ENCODE data around the gene PBX3. TPM values are rescaled to one million over a fixed set of nuclear protein-coding genes. Genes with fewer than 3 reads are reported as not detected.
A peak's percentile ranks its signal among the peaks of the same experiment; 100 is the strongest.

PBX3 gene
- total RNA-seq, 1 donor from 2014 or later: 74.2 TPM

GRCh38 chr9:125831616-125832015, 84.4 kb downstream of the PBX3 start:
- Mint-ChIP-seq H3K27ac (no peak overlapping the region), H3K36me3 (peaks cover 5% of the 10 kb centered on the region), H3K9me3 (no peaks in the 10 kb centered on the region), H3K4me1 (peaks cover 20% of the 10 kb centered on the region), H3K4me3 (no peak overlapping the region), H3K27me3 (ENCODE audit: low read depth) (no peaks in the 10 kb centered on the region)
- TF ChIP-seq CTCF (IDR thresholded peaks at IDR 0.05; ENCODE audit: unreplicated experiment): no peak
- DNase-seq (ENCODE audit: low spot score in 2 of 2, unreplicated experiment in 2 of 2): no peak

GRCh38 chr9:125835655-125836054, 88.5 kb downstream of the PBX3 start:
- TF ChIP-seq CTCF (IDR thresholded peaks at IDR 0.05; ENCODE audit: unreplicated experiment): no peak
- H3K4me1 Mint-ChIP-seq: peaks cover 30% of the 10 kb centered on the region
- peaks cover 5% of the 10 kb centered on the region for H3K36me3 Mint-ChIP-seq
- no peak for DNase-seq (ENCODE audit: low spot score in 2 of 2, unreplicated experiment in 2 of 2)
- no peak overlapping the region for H3K4me3 Mint-ChIP-seq
- H3K9me3 Mint-ChIP-seq: no peaks in the 10 kb centered on the region
- H3K27me3 Mint-ChIP-seq (ENCODE audit: low read depth): no peaks in the 10 kb centered on the region
- no peak overlapping the region for H3K27ac Mint-ChIP-seq

GRCh38 chr9:125839317-125839716, 92.1 kb downstream of the PBX3 start:
- peaks cover 3% of the 10 kb centered on the region for H3K36me3 Mint-ChIP-seq
- peaks cover 47% of the 10 kb centered on the region for H3K4me1 Mint-ChIP-seq
- DNase-seq (ENCODE audit: low spot score in 2 of 2, unreplicated experiment in 2 of 2): no peak
- no peak overlapping the region for H3K4me3 Mint-ChIP-seq
- H3K27ac Mint-ChIP-seq: peak overlapping the region; percentile 77
- TF ChIP-seq CTCF (IDR thresholded peaks at IDR 0.05; ENCODE audit: unreplicated experiment): no peak
- H3K27me3 Mint-ChIP-seq (ENCODE audit: low read depth): no peaks in the 10 kb centered on the region
- no peaks in the 10 kb centered on the region for H3K9me3 Mint-ChIP-seq

GRCh38 chr9:125841444-125841843, 94.3 kb downstream of the PBX3 start:
- no peak for DNase-seq (ENCODE audit: low spot score in 2 of 2, unreplicated experiment in 2 of 2)
- H3K27ac Mint-ChIP-seq: peak overlapping the region; percentile 56
- TF ChIP-seq CTCF (IDR thresholded peaks at IDR 0.05; ENCODE audit: unreplicated experiment): no peak
- peaks cover 55% of the 10 kb centered on the region for H3K4me1 Mint-ChIP-seq
- H3K36me3 Mint-ChIP-seq: peaks cover 2% of the 10 kb centered on the region
- H3K27me3 Mint-ChIP-seq (ENCODE audit: low read depth): no peaks in the 10 kb centered on the region
- no peak overlapping the region for H3K4me3 Mint-ChIP-seq
- no peaks in the 10 kb centered on the region for H3K9me3 Mint-ChIP-seq

- DNase-seq (ENCODE audit: low spot score in 2 of 2, unreplicated experiment in 2 of 2): no peak
- H3K4me3 Mint-ChIP-seq: no peak overlapping the region
- H3K9me3 Mint-ChIP-seq: no peaks in the 10 kb centered on the region
- H3K27ac Mint-ChIP-seq: peak overlapping the region; percentile 57
- H3K27me3 Mint-ChIP-seq (ENCODE audit: low read depth): no peaks in the 10 kb centered on the region
- H3K36me3 Mint-ChIP-seq: peaks cover 7% of the 10 kb centered on the region
- no peak for TF ChIP-seq CTCF (IDR thresholded peaks at IDR 0.05; ENCODE audit: unreplicated experiment)
- H3K4me1 Mint-ChIP-seq: peaks cover 50% of the 10 kb centered on the region
Observed at GRCh38 chr9:125842242-125842641, 95.1 kb downstream of the PBX3 start.

- Mint-ChIP-seq H3K4me1 (peaks cover 49% of the 10 kb centered on the region), H3K36me3 (peaks cover 7% of the 10 kb centered on the region), H3K27me3 (ENCODE audit: low read depth) (no peaks in the 10 kb centered on the region), H3K9me3 (peaks cover 9% of the 10 kb centered on the region), H3K27ac (peak overlapping the region; percentile 43), H3K4me3 (no peak overlapping the region)
- no peak for TF ChIP-seq CTCF (IDR thresholded peaks at IDR 0.05; ENCODE audit: unreplicated experiment)
- DNase-seq (ENCODE audit: low spot score in 2 of 2, unreplicated experiment in 2 of 2): no peak
Observed at GRCh38 chr9:125843646-125844045, 96.5 kb downstream of the PBX3 start.

All from mesothelial cell of epicardium (in vitro differentiated cells).